ENCODE measurements around the gene ZNF8.
"Not testable (repeated sequence)": the region's sequence is repeated elsewhere in the genome, so short reads cannot be mapped to it uniquely, and the experiment has no call there.

Gene ZNF8

GRCh38 chr19:58300620-58301019 is 21.9 kb downstream of the ZNF8 start:
- no peak for DNase-seq

- DNase-seq, result no peak
Measured at GRCh38 chr19:58304255-58304654, 25.5 kb downstream of the ZNF8 start.

GRCh38 chr19:58304748-58305064 is 26.0 kb downstream of the ZNF8 start:
- no peak for DNase-seq

- peak; percentile 95 for DNase-seq
Measured at GRCh38 chr19:58305065-58305931, 26.5 kb downstream of the ZNF8 start, which contains the start of gene ERVK3-1. Gene ERVK3-1, plus strand, starts transcription at chr19:58305377. Its CDS starts 6,792 bp downstream, at chr19:58312169.

GRCh38 chr19:58305932-58306323 is 27.2 kb downstream of the ZNF8 start:
- no peak for DNase-seq

- no peak for DNase-seq
Measured at GRCh38 chr19:58307736-58308135, 29.0 kb downstream of the ZNF8 start.

GRCh38 chr19:58310685-58311084 is 31.9 kb downstream of the ZNF8 start:
- DNase-seq, result not testable (repeated sequence)

- no peak for DNase-seq
Measured at GRCh38 chr19:58311345-58311865, 32.6 kb downstream of the ZNF8 start.

- no peak for DNase-seq
Measured at GRCh38 chr19:58315580-58315979, 36.8 kb downstream of the ZNF8 start.

GRCh38 chr19:58317476-58318072 is 38.8 kb downstream of the ZNF8 start:
- DNase-seq, result no peak

- no peak for DNase-seq
Measured at GRCh38 chr19:58318297-58318696, 39.5 kb downstream of the ZNF8 start.

- no peak for DNase-seq
Measured at GRCh38 chr19:58319241-58319640, 40.5 kb downstream of the ZNF8 start.

GRCh38 chr19:58325311-58326022 is 46.7 kb downstream of the ZNF8 start:
- DNase-seq, result no peak

GRCh38 chr19:58326501-58326913 is 47.8 kb downstream of the ZNF8 start:
- DNase-seq, result no peak

GRCh38 chr19:58326914-58327726 is 48.4 kb downstream of the ZNF8 start, which contains the start of gene ZSCAN22:
Gene ZSCAN22, plus strand, starts transcription at chr19:58326994. Its CDS starts 7,809 bp downstream, at chr19:58334803.
- DNase-seq, result peak; percentile 97

- no peak for DNase-seq
Measured at GRCh38 chr19:58328999-58329398, 50.2 kb downstream of the ZNF8 start.

GRCh38 chr19:58330458-58330857 is 51.7 kb downstream of the ZNF8 start:
- DNase-seq, result no peak

GRCh38 chr19:58332697-58333096 is 53.9 kb downstream of the ZNF8 start:
- no peak for DNase-seq

- DNase-seq, result no peak
Measured at GRCh38 chr19:58334691-58335249, 56.0 kb downstream of the ZNF8 start.

- DNase-seq, result no peak
Measured at GRCh38 chr19:58335630-58336029, 56.9 kb downstream of the ZNF8 start.

GRCh38 chr19:58336216-58336615 is 57.5 kb downstream of the ZNF8 start:
- DNase-seq, result no peak

GRCh38 chr19:58336820-58337219 is 58.1 kb downstream of the ZNF8 start:
- DNase-seq, result no peak

Data from right forelimb (tissue), 1 donor.